Nephron progenitor cell (in vitro differentiated cells): ENCODE results near the gene AHRR.

Source experiments
- DNase-seq: peaks from one replicate; pipeline ENCODE4 v3.0.0; 2021
- H3K27ac Mint-ChIP-seq: 2 replicates; pipeline ENCODE4 v1.8.0; 2021; ENCODE audit warnings: mild to moderate bottlenecking, moderate library complexity, mixed read lengths
- H3K27me3 Mint-ChIP-seq: 2 replicates; pipeline ENCODE4 v1.8.0; 2021; ENCODE audit warnings: mild to moderate bottlenecking, low read depth, mixed read lengths; ENCODE audit not compliant: poor library complexity
- H3K36me3 Mint-ChIP-seq: 2 replicates; pipeline ENCODE4 v1.8.0; 2021; ENCODE audit warnings: low read depth, mixed read lengths
- H3K4me1 Mint-ChIP-seq: 2 replicates; pipeline ENCODE4 v1.8.0; 2021; ENCODE audit warnings: mixed read lengths
- H3K4me3 Mint-ChIP-seq: 2 replicates; pipeline ENCODE4 v1.8.0; 2021; ENCODE audit warnings: mild to moderate bottlenecking, moderate library complexity, mixed read lengths
- H3K9me3 Mint-ChIP-seq: 2 replicates; pipeline ENCODE4 v1.8.0; 2021; ENCODE audit warnings: mild to moderate bottlenecking, moderate library complexity, mixed read lengths
- CTCF ChIP-seq: fragments of 200-600 bp; sonication (generic); IDR thresholded peaks from 2 replicates; pipeline ENCODE4 v1.5.0; 2021; ENCODE audit warnings: antibody characterized with exemption

Gene AHRR

DNA sequence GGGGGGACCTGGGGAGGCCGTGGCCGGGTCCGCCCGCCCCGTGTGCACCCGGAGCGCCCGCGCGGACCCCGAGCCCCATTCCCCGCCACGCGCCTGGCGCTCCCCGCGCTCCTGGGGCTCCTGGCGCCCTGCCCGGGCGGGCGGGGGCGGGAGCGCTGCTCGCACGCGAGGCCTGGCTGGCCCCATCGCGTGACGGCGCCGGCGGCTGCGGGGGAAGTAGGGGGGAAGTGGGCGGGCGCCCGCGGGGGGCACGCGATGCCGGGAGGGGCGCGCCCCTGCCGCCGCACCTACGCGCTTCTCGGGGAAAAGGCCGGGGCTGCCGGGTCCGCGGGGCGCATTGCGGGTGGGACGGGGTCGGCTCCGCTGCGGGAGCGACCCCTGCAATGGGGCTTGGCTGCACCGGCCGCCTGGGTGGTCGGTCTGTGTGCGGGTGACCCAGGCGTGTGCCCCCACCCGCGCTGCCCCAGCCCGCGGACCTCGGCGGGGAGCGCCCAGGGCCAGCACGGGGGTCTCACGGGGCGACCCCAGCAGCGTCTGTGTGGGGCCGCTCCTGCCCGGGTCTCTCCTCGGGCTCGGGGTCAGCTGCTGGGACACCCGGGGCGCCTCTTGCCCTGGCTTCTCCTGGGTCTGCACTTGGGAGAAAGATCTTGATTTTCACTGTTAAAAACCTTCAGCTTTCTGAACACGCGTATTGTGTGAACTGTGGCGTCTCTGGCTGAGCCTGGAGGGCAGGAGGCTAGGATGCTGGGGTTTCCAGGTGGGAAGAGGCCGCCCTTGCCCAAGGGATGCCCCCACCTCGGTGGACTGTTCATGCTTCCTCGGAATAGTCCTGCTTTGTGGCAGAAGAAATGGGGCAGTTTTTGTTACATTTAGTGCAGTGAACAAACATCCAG lies 52.4 kb downstream of the AHRR start:
- TF ChIP-seq CTCF, result no peak
- Mint-ChIP-seq H3K36me3 (no peaks in the 10 kb centered on the region), H3K4me3 (peak overlapping the region; percentile 50), H3K27ac (no peak overlapping the region), H3K4me1 (peaks cover 30% of the 10 kb centered on the region), H3K9me3 (no peaks in the 10 kb centered on the region), H3K27me3 (peaks cover 65% of the 10 kb centered on the region)
- DNase-seq, result peak; percentile 64

DNA sequence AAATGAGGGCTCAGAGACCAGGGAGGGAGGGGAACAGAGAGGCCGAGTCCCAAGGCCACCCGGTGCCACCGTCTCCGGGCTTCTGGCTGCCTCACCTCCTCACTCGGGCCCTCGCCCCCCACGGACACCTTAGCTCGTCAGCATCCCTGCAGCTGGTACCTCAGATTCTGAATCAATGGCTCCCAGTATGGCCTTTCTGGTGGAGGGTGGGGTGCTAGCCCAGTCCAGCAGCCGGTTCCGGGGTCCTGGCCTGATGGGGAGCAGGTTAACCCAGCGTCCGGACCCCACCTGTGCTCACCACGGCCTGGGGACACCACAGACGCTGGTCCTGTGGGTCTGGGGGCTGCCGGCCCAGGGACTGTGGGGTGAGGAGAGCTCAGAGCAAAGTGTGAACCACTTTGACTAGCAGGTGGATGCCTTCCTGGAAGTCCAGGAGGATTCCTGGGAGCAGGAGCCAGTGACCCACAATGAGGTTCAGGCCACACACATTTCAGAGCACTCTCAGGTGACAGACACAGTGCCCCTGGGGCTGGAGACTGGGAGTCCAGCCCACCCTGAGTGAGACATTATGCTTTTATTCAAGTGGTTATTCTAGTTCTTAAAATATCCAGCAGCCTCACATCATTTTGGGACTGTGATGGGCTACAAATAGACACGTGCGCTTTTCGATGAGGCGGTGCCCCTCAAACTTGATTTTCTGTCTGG lies 53.3 kb downstream of the AHRR start:
- TF ChIP-seq CTCF, result no peak
- H3K36me3 Mint-ChIP-seq, result no peaks in the 10 kb centered on the region
- peak overlapping the region; percentile 50 for H3K4me3 Mint-ChIP-seq
- DNase-seq, result no peak
- peaks cover 63% of the 10 kb centered on the region for H3K27me3 Mint-ChIP-seq
- H3K4me1 Mint-ChIP-seq, result peaks cover 30% of the 10 kb centered on the region
- H3K9me3 Mint-ChIP-seq, result peaks cover 3% of the 10 kb centered on the region
- no peak overlapping the region for H3K27ac Mint-ChIP-seq

DNA sequence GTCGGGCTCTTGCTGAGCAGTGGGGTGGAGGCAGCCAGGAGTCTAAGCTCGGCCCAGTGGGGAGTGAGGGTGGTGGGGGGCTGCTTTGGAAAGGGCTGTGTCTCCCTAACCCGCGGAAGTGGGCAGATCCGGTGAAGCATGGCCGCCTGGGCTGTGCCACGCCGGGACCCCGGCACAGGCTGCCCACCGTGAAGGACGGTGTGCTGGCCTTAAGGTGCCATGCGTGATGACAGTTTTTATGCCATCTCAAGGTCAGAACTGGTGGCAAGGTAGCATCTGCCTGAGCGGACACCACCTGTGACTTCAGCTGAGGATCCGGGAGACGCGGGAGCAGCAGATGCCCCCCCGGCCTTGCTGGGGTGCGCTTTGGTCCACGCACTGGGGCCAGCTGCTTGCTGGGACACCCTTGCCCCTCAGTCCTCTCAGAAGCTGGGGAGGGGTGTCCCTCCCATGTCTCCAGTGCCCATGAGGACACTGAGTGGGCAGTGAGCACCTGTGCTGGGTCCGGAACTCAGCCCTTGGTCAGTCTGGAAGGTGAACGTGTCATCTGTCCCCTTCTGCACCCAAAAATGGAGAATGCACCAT lies 53.9 kb downstream of the AHRR start:
- Mint-ChIP-seq H3K9me3 (peaks cover 3% of the 10 kb centered on the region), H3K27me3 (peaks cover 63% of the 10 kb centered on the region), H3K27ac (peak overlapping the region; percentile 48), H3K36me3 (no peaks in the 10 kb centered on the region), H3K4me3 (no peak overlapping the region), H3K4me1 (peaks cover 30% of the 10 kb centered on the region)
- no peak for TF ChIP-seq CTCF
- no peak for DNase-seq

DNA sequence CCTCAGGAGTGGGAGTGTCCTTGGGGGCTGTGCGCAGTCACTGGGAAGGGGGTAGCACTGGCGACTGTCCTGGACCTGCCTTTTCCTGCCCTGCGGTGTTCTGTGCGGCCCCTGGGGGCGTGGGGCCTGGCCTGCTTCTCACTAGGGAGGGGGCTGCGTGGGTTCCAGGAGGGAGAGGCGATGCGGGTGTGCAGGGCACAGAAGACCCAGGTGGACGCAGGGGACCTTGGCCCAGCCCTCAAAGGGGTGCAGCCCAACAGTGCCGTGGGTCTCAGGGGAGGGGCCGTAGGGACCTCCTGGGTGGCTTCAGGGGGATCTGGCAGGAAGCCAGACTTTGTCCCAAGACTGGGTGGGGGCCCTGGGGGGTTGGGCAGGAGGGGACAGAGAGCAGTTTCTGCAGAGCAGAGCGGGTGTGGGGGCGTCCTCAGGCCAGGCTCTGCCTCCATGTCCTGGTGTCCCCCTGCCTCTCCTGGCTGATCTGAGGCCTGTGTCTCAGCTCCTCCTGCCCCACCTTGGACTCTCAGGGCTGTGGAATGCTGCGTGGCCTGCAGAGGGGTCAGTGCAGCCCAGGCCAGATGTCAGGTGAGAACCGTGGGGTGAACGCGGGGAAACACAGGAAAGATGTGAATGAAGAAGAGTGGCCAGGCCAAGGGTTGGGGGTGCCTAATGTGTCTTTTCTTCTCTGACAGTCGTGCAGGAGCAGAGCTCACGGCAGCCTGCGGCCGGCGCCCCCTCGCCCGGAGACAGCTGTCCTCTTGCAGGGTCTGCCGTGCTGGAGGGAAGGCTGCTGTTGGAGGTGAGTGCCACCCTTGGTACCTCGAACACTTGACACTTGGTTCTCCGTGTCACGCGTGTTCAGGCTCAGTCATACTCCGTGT lies 54.6 kb downstream of the AHRR start:
- no peak for DNase-seq
- Mint-ChIP-seq H3K9me3 (peaks cover 9% of the 10 kb centered on the region), H3K36me3 (no peaks in the 10 kb centered on the region), H3K27me3 (peaks cover 58% of the 10 kb centered on the region), H3K27ac (peak overlapping the region; percentile 48), H3K4me3 (no peak overlapping the region), H3K4me1 (peaks cover 30% of the 10 kb centered on the region)
- TF ChIP-seq CTCF, result no peak

GRCh38 chr5:376799-377325 lies 55.3 kb downstream of the AHRR start:
- peaks cover 56% of the 10 kb centered on the region for H3K27me3 Mint-ChIP-seq
- no peak overlapping the region for H3K27ac Mint-ChIP-seq
- peaks cover 13% of the 10 kb centered on the region for H3K9me3 Mint-ChIP-seq
- no peaks in the 10 kb centered on the region for H3K36me3 Mint-ChIP-seq
- H3K4me1 Mint-ChIP-seq, result peaks cover 30% of the 10 kb centered on the region
- no peak overlapping the region for H3K4me3 Mint-ChIP-seq
- no peak for TF ChIP-seq CTCF
- no peak for DNase-seq
